ENCODE results near the gene SPTLC2.

- no peak for TF ChIP-seq YY1 (IDR thresholded peaks at IDR 0.05; ENCODE audit: extremely low read depth, insufficient replicate concordance, low read depth, low read length)
- TF ChIP-seq CEBPB (IDR thresholded peaks at IDR 0.05; ENCODE audit: low read depth): no peak
- no peak for TF ChIP-seq EZH2phosphoT487 (IDR thresholded peaks at IDR 0.05; ENCODE audit: borderline replicate concordance)
- TF ChIP-seq CTCF (IDR thresholded peaks at IDR 0.05 in 2 of 3, conservative IDR thresholded peaks at IDR 0.05 in 1 of 3; ENCODE audit: borderline replicate concordance in 1 of 3, insufficient read depth in 1 of 3, low read depth in 2 of 3, low read length in 2 of 3): no peak
- no peak for TF ChIP-seq ZFX (IDR thresholded peaks at IDR 0.05)
These were observed 72.7 kb downstream of the SPTLC2 start for GRCh38 chr14:77543637-77544334.
